Measurements from ENCODE around the gene LOC101059915.
"Not testable (repeated sequence)": the region's sequence is repeated elsewhere in the genome, so short reads cannot be mapped to it uniquely, and the experiment has no call there.

The LOC101059915 gene

GRCh38 chrX:71676068-71676795 is 8.9 kb downstream of the LOC101059915 start:
- not testable (repeated sequence) for DNase-seq

- not testable (repeated sequence) for DNase-seq
Measured at GRCh38 chrX:71677195-71677594, 9.8 kb downstream of the LOC101059915 start.

- DNase-seq, result no peak
Measured at GRCh38 chrX:71679575-71680207, 12.3 kb downstream of the LOC101059915 start.

DNA sequence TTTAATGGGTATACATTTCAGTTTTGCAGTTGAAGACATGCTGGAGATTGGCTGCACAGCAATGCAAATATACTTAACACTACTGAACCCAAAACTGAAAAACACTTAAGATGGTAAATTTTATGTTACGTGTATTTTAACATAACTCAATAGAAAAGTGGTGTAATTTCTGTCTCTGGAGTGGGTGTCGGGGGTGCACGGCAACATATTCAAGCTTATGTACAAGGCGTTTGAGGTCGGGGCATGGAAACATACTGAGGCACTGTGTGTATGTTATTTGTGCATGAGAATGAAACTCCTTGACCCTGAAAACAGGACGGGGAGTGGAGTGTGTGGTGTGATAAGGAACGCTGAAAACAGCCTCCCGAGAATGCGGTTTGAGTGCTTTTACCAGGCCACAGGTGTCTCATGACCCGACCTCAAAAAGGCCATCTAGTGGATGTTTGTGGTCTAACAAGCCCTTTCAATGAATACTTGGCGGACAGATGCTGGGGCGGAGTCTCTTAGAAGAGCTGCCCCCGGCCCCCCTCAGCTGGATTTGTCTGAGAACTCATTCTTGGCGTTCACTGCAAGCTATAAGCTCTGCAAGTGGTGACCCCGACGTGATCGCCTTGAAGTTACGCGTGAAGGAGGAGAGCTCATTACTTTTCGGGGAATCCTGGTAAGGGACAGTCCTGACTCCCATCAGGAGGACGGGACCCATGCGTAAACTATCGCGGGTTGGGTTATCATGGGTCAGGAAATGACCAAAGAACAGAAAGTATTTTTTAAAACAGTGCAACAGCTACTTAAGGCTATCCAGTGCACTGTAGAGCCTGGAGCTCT is 29.5 kb downstream of the LOC101059915 start:
- DNase-seq, result not testable (repeated sequence)

DNA sequence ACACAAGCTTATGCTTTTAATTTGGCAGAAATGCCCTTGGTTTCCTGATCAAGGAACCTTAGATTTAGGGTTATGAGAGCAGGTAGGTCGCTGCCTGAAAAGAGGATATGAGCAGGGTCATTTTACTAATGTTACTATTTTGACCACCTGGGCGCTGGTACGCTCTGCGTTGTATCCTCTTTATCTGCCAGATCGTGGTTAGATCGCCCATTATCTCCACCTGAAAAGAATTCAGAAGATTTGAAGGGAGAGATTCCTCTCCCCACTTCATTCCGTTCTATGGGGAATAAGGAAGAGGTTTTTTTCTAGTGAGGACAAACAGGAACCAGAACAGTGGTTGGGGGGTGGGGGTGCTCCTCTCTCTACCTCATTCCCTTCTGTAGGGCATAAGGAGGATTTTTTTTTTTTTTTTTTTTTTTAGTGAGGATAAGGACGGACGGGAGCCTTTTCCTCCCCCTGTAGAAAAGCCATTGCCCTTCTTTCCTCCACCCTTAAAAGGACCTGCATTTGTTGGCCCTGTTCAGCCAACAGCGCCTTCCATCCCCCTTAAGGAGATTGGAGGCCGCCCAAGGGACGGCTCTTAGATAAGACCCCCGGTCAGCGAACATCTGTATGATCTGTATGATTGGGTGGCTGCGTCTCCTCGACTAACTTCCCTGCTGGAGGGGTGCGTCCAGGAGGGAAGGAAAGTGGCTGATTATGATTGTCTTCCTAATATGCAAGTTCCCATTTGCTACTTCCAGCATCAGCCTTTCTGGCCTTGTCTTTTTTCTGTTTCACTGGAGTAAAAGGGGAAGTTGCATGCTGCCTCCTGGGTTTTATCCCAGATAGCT is 30.3 kb downstream of the LOC101059915 start:
- DNase-seq, result not testable (repeated sequence)

DNA sequence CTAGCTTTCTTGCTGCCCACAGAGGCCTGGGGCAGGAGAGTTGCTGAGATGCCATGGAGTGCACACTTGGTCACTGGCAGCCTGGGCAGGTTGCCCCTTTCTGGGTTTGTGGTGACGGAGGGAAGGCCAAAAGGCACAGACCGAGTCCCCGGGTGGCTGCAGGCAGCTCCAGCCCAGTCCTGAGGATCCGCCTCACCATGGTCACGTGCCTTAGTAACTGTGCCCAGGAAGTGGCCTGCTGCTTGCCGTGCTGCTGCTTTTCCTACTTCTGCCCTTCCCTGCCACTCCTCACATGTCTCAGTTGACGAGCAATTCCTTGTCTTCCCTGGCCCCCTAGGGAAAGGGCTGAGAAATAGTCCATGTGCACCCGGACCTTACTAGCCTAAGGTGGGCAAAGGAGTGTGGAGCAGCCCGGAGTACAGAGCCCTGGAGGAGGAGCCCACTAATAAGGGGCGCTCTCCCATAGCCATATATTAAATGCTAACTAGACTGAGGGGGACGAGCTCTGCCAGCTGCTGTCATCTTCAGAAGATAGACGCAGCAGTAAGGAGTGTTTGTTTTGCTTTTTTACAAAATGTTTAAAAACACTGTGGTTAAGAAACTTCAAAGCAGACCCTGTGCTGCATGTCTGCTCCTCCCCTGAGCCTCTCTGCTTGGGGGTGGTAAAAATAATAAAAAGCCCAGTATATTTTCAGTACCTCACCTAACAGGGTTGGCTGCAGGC is 31.1 kb downstream of the LOC101059915 start:
- DNase-seq, result not testable (repeated sequence)

DNA sequence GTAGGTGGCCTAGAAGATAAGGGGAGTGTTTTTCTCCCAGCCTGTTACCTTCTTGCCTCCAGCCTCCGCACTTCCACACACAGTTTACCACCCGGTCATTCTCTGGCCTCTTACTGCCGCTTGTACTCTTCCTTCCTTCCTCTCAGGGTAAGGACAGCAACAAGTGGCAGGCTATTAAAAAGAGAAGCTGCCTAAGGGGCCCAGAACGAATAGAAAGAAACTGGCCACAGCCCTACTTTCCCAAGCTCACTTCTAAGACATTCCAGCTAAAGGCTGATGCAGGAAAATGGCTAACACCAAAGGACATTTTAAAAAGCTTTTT is 31.6 kb downstream of the LOC101059915 start:
- not testable (repeated sequence) for DNase-seq

DNA sequence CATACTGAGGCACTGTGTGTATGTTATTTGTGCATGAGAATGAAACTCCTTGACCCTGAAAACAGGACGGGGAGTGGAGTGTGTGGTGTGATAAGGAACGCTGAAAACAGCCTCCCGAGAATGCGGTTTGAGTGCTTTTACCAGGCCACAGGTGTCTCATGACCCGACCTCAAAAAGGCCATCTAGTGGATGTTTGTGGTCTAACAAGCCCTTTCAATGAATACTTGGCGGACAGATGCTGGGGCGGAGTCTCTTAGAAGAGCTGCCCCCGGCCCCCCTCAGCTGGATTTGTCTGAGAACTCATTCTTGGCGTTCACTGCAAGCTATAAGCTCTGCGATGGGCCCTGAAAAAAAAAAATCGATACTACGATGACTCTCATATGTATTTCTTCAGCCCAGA is 35.5 kb downstream of the LOC101059915 start:
- DNase-seq, result not testable (repeated sequence)

GRCh38 chrX:71714064-71714463 is 46.7 kb downstream of the LOC101059915 start:
- not testable (repeated sequence) for DNase-seq

DNA sequence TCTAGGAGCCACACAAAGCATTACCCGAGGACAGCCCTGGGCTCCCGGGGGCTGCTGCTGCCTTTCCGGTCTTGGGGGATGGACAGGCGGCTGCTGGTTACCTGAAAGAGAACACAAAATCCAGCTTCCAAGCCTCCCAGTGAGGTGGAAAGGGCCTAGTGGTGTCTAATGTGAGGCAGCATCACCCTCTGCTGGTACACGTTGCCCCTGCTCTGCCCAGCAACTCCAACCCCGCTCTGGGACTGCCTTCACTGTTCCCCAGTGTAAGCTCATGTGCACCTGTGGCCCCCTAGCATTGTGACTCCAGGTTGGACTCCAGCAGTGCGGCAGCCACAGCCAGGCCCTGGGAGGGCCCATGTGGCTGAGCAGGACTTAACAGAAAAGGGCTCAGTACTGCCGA is 48.2 kb downstream of the LOC101059915 start:
- not testable (repeated sequence) for DNase-seq

DNA sequence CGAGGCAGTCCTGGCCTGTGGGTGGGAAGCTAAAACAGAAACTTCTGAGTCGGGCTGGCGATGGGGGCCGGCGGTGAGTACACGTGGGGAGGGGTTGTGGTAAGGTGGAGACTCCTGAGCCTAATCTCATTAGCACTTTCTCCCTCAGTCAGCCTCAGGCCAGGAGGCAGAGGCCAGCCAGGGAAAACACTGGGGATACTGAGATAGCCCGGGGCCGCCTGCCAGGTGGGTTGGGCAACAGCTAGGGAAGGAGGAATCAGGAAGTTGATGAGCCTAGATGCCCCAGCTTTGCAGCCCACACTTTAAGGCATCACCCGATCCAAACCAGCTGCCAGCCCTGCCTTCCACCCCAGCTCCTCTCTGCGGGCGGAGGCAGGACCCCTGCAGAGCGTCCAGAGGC is 49.0 kb downstream of the LOC101059915 start:
- DNase-seq, result not testable (repeated sequence)

DNA sequence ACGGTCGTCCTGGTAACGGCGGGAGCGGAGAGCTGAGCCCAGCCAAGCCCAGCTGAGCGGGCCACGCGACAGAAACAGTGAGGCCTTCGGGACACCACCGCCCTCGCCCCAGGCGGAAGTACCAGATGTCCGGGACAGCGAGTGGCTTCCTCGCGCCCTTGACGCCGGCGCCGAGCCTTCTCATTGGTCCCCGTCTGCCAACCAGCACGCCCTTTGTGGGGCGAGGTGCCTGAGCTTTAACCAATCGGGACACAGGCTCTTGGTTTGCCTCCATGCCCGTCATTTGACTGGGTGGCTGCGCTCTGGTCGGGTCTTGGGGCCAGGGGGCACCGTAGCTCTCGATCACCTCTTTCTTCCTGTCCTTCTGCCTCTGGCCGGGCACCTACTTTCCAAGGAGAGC is 50.8 kb downstream of the LOC101059915 start, which contains the start of gene CXorf49:
Gene CXorf49, minus strand, starts transcription at position 101 of the 400 bp plus-strand sequence. CDS start 134 bp downstream, outside the sequence.
- not testable (repeated sequence) for DNase-seq

- not testable (repeated sequence) for DNase-seq
Measured at GRCh38 chrX:71719195-71719594, 51.8 kb downstream of the LOC101059915 start.

DNA sequence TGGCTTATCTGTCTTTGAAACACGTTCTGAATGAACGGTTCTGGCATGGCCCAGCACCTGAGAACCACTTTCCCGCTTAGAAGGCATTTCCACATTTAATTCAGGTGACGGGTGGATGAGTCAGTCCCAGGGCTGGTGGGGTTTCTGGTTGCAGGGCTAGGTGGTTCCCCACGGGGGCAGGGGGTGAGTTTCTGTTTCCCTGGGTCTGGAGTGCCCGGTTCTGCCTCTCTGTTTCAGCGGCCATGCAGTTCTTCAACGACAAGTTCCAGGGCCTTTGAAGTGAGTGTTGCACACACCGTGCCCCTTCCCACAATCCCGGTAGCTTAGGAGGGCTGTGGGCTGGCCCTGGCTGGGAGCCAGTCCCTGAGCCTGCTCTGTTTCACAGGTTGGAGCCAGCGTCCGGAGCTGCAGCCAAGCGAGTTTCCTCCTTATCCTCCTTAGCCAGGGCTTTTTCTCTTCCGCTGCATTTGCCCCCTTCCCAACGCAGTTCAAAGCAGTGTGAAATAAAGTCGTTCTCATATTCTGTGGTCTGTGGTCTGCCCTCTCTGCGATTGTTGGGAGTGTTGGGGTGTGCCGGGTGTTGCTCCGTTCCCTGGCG is 53.0 kb downstream of the LOC101059915 start:
- DNase-seq, result not testable (repeated sequence)
